Astrocyte of the spinal cord (primary cell): ENCODE data around the gene KLHL29.

Experiments used
- DNase-seq: peaks from one replicate; pipeline ENCODE4 v3.0.0; 2011; ENCODE audit warnings: low read depth, low spot score
- H3K4me3 ChIP-seq: 2 replicates; pipeline ENCODE4 v1.5.1; 2011; ENCODE audit warnings: low read depth, mild to moderate bottlenecking, low read length, moderate library complexity
- in situ Hi-C: cut with HindIII; loops from 2 replicates; pipeline ENCODE4 v1.10.0; 2017; ENCODE audit warnings: low sequenced_read_pairs
- TF ChIP-seq, protein P1 (sequence below): IDR thresholded peaks from 2 replicates; pipeline ENCODE4 v1.5.1; 2012; ENCODE audit warnings: low read depth, mild to moderate bottlenecking, low read length, inconsistent platforms

KLHL29 gene

DNA sequence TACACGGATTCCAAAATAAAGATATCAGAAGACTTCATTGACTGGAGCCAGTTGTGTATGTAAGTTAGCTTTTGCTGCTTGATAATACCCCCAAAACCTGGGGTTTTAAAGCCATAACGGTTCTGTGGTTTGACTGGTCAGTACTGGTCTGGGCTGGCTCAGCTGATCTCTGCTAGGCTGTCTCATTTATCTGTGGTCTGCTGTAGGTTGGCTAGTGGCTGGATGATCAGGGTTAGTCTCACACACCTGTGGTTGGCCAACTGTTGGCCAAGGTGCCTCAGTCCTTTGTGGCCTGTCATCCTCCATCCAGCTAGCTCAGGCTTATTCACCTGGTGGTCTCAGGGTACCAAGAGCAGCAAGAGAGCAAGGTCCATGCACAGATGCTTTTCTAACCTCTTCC, 183.2 kb downstream of the KLHL29 start:
- TF ChIP-seq, protein P1, sequence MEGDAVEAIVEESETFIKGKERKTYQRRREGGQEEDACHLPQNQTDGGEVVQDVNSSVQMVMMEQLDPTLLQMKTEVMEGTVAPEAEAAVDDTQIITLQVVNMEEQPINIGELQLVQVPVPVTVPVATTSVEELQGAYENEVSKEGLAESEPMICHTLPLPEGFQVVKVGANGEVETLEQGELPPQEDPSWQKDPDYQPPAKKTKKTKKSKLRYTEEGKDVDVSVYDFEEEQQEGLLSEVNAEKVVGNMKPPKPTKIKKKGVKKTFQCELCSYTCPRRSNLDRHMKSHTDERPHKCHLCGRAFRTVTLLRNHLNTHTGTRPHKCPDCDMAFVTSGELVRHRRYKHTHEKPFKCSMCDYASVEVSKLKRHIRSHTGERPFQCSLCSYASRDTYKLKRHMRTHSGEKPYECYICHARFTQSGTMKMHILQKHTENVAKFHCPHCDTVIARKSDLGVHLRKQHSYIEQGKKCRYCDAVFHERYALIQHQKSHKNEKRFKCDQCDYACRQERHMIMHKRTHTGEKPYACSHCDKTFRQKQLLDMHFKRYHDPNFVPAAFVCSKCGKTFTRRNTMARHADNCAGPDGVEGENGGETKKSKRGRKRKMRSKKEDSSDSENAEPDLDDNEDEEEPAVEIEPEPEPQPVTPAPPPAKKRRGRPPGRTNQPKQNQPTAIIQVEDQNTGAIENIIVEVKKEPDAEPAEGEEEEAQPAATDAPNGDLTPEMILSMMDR: no peak
- in situ Hi-C loops: no loop called here

GRCh38 chr2:23568626-23569190, 183.7 kb downstream of the KLHL29 start:
- no peak for DNase-seq
- in situ Hi-C loops: no loop called here
- TF ChIP-seq, protein P1: no peak
- no peak overlapping the region for H3K4me3 ChIP-seq

More for the DNA sequence above, 183.2 kb downstream of the KLHL29 start:
- DNase-seq: no peak
- H3K4me3 ChIP-seq: no peak overlapping the region

DNA sequence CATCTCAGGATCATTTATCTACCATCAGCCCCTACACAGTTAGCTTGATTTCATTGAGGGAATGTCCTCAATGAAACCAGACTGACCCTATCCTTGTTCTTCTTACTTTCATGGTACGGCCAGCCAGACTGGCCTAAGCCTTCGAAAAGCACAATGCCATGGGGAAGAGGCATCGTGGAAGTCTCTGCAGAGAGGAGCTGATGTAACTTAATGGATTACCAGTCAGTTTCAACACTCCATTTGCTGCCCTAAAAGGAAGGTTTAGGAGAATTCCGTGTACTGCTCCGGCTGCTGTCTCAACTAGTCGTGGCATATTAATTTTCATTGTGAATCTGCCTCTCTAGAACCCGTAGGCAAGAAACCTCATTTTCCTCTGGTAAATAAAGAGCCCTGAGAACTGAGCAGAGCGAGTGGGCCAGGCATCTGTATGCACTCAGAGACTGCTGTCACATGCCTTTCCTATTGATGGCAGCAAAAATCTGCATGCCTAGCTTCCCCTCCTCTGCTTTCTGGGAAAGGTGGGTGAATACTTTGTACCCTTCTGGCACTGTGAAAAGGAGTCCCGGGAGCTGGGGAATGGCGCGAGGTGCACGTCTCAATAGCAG, 184.9 kb downstream of the KLHL29 start:
- TF ChIP-seq, protein P1: no peak
- in situ Hi-C loops: no loop called here
- no peak for DNase-seq
- no peak overlapping the region for H3K4me3 ChIP-seq

DNA sequence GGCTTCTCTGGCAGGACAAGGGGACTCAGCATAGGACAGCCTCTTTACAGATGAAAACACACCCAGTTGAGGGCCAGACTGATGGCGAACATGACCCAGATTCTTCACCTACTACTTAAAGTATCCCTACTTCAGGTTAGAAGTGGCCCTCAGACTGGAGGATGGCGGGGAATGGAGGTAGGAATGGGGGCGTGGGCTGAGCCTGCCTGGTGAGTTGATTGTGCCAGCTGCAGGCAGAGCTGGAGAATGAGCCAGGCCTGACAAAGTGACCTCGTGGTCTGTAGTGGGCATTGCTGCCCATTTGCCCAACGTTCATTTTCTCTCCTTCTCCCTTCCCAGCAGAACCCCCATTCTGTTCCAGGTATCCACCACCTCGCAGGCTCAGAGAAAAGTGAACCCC, 186.1 kb downstream of the KLHL29 start:
- in situ Hi-C loops: no loop called here
- TF ChIP-seq, protein P1: no peak
- no peak overlapping the region for H3K4me3 ChIP-seq
- DNase-seq: no peak

DNA sequence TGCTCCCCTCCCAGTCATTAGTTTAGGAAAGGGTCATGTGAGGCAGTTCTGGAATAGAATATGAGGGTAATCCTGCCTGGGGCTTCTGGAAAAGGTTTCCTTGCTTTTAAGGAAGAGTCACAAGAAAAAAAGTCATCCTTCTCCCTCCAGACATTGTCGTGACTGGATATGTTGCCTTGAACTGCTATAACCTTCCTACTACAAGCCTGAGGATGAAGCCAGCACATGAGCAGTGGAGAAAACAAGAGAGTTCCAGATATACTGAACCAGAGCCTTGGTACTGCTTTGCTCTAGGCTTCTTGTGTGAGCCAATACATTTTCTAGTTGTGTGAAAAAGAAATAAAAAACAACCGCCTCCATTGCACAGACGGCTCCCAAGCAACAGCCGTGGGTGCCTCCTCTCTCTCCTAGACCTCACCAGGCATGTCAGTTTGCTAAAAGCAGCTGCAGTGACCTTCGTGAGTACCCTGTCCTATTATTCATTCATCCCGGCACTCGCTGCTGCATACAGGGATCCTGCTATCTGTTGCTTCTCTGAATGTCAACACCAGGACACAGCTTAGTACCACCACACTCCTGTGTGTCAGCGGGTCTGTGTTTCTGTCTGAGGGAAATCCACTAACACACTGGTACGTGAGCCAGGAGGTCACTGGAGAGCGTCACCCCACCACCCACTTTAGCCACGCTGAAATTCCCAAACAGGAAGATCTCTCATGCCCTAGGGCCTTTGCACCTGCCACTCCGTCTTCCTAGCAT, 186.7 kb downstream of the KLHL29 start:
- TF ChIP-seq, protein P1: no peak
- DNase-seq: no peak
- H3K4me3 ChIP-seq: no peak overlapping the region
- in situ Hi-C loops: no loop called here

- TF ChIP-seq, protein P1: no peak
- in situ Hi-C loops: no loop called here
- no peak for DNase-seq
- no peak overlapping the region for H3K4me3 ChIP-seq
Measured at GRCh38 chr2:23574919-23575654, 190.1 kb downstream of the KLHL29 start.
